IgD-negative memory B cell (primary cell): ENCODE data around the gene ETV6. TPM values are rescaled to one million over a fixed set of nuclear protein-coding genes. Genes with fewer than 3 reads are reported as not detected.
"Not testable (repeated sequence)": the region's sequence is repeated elsewhere in the genome, so short reads cannot be mapped to it uniquely, and the experiment has no call there.

Source experiments
- H3K27ac Mint-ChIP-seq, 3 donors: one replicate each; pipeline ENCODE4 v1.8.0; 2020 to 2022; ENCODE audit warnings: mild to moderate bottlenecking in 3 of 3, mixed read lengths in 3 of 3, moderate library complexity in 1 of 3
- H3K27me3 Mint-ChIP-seq: one replicate; pipeline ENCODE4 v1.8.0; 2021; ENCODE audit warnings: mixed read lengths
- H3K36me3 Mint-ChIP-seq: one replicate; pipeline ENCODE4 v1.8.0; 2020; ENCODE audit warnings: mild to moderate bottlenecking, mixed read lengths
- H3K4me1 Mint-ChIP-seq, 3 donors: one replicate each; pipeline ENCODE4 v1.8.0; 2020 to 2022; ENCODE audit warnings: mixed read lengths in 3 of 3, mild to moderate bottlenecking in 1 of 3
- H3K4me3 Mint-ChIP-seq, 4 donors: one replicate each; pipeline ENCODE4 v1.8.0; 2020 to 2022; ENCODE audit warnings: mild to moderate bottlenecking in 4 of 4, mixed read lengths in 4 of 4, moderate library complexity in 3 of 4
- H3K9me3 Mint-ChIP-seq, 3 donors: one replicate each; pipeline ENCODE4 v1.8.0; 2020 to 2021; ENCODE audit warnings: mixed read lengths in 3 of 3, mild to moderate bottlenecking in 1 of 3
- polyA plus RNA-seq: library from polyadenylated mRNA; unstranded; fragments of 300-500 nt; fragmentation: Illumina TruSeq; gene quantifications from one replicate; pipeline ENCODE4 v1.2.3, GENCODE V29; 2021

ETV6 gene
- 9.8 TPM for polyA plus RNA-seq

GRCh38 chr12:11649413-11650285 is at the start of gene ETV6:
TSS of gene ETV6 (plus strand) at chr12:11649674. CDS start at chr12:11650128, 454 bp downstream.
- no peaks in the 10 kb centered on the region for H3K36me3 Mint-ChIP-seq

DNA sequence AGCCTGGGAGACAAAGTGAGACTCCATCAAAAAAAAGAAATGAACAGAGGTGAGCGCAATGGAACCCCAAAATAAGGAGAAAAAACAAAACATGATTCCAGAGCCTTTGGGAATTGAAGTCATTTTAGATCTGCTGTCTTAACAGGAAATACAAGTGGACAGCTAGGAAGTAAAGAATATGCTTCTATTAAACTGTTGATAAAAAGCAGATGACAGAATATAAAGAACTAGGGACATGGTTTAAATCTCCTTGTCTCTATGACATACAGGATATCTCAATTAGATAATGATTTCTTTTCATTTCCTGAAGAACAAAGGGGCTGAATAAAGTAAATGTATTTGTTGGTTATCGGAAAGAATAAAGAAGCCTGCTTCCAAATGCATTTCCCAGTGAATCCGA is 49.3 kb upstream of the ETV6 start:
- no peak overlapping the region for H3K4me3 Mint-ChIP-seq
- H3K4me1 Mint-ChIP-seq: peaks cover under 1 to 2% (median 1%) of the 10 kb centered on the region in 3 donors
- H3K27me3 Mint-ChIP-seq: peaks cover 5% of the 10 kb centered on the region
- no peaks in the 10 kb centered on the region for H3K36me3 Mint-ChIP-seq
- H3K27ac Mint-ChIP-seq: no peak overlapping the region
- peaks cover 0 to 2% (median 0%) of the 10 kb centered on the region in 3 donors for H3K9me3 Mint-ChIP-seq

More at GRCh38 chr12:11649413-11650285, at the start of gene ETV6:
- Mint-ChIP-seq H3K27ac (peak within 1 kb of the TSS; percentile 86 to 99 (median 98)), H3K4me1 (peaks cover 19 to 32% (median 27%) of the 10 kb centered on the region in 3 donors), H3K9me3 (no peaks in the 10 kb centered on the region), H3K4me3 (peak within 1 kb of the TSS; percentile 93 to 100 (median 98)), H3K27me3 (no peaks in the 10 kb centered on the region)

DNA sequence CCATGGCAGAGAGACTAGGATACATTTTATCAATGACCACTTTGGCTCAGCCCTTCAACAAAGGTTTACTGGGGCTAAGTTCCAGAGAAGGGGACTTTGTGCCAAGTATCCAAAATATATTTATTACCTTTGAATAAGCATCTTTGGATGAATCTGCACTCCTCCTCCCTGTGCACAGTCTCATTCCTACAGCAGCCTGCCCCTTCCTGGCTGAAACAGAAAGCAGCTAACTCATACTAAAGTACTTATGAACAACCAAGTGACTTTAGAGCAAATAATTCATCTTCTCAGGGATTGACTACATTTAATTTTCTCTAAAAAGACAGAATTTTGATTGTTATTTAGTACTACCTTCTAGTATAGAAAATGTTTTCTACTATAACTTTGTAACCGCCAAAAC is 47.8 kb upstream of the ETV6 start:
- H3K27ac Mint-ChIP-seq: no peak overlapping the region
- H3K4me1 Mint-ChIP-seq: no peaks in the 10 kb centered on the region
- H3K4me3 Mint-ChIP-seq: no peak overlapping the region
- peaks cover 5% of the 10 kb centered on the region for H3K27me3 Mint-ChIP-seq
- peaks cover 0 to 2% (median 0%) of the 10 kb centered on the region in 3 donors for H3K9me3 Mint-ChIP-seq
- H3K36me3 Mint-ChIP-seq: no peaks in the 10 kb centered on the region

DNA sequence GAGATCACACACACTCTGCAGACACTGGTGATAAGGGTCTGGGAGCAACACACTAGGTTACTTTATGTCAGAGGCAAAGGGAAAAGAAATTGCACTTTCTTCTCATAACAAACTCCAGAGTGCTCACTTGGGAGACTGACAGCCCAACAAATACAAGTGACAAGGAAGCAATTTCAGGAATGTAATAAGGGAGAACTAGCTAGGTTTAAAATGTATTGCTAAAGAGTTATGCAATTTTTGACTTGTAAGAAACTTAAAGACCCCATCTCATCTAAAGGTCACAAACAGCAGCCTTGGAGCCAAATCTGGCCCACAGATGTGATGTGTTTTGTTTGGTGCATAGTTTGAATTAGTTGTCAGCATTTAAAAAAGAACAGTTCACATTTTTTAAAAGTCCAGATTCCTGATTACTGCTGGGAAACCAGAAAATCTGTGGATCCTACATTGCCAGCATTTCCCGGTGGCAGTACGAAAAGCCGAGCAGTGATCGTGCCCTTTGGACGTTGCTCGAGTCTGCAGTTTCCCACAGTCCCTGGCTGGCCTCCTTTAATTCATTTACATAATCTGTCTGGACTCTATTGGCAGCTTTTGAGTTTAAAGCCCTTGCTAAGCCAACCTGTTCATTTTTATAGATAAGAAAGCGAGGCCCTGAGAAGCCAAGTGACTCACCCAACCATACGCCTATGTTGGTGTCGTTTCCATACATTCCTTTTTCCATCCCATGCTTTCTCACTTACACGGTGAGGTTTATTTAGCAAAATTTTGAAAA is 42.0 kb upstream of the ETV6 start:
- Mint-ChIP-seq H3K36me3 (peaks cover 2% of the 10 kb centered on the region), H3K27me3 (no peaks in the 10 kb centered on the region), H3K27ac (no peak overlapping the region), H3K4me1 (no peaks in the 10 kb centered on the region), H3K4me3 (no peak overlapping the region), H3K9me3 (no peaks in the 10 kb centered on the region)

- Mint-ChIP-seq H3K36me3 (peaks cover 2% of the 10 kb centered on the region), H3K27ac (no peak overlapping the region), H3K27me3 (no peaks in the 10 kb centered on the region), H3K9me3 (no peaks in the 10 kb centered on the region), H3K4me1 (no peaks in the 10 kb centered on the region), H3K4me3 (no peak overlapping the region)
These were observed 40.4 kb upstream of the ETV6 start for GRCh38 chr12:11609045-11609444.

DNA sequence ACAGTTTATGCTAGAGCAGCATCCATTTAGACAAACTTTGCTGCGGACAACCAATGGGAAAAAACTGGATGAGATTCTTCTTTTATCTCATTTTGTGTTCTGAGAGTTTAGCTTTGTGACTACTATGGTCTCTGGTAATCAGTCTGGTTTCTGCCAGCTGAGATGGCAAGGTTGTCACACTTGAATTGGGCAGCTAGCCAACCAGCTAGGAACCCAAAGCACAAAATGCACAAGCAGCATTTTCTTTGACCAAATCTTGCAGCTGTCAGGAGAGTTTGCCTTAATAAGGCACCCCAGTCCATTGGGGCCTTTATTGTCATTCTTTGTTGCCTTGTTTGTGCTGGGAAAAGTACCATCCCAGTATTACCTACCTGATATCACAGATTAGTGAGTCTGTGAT is 34.0 kb upstream of the ETV6 start:
- H3K27me3 Mint-ChIP-seq: no peaks in the 10 kb centered on the region
- no peaks in the 10 kb centered on the region for H3K36me3 Mint-ChIP-seq
- no peaks in the 10 kb centered on the region for H3K4me1 Mint-ChIP-seq
- H3K4me3 Mint-ChIP-seq: no peak overlapping the region
- no peaks in the 10 kb centered on the region for H3K9me3 Mint-ChIP-seq
- no peak overlapping the region for H3K27ac Mint-ChIP-seq

- Mint-ChIP-seq H3K27ac (no peak overlapping the region), H3K4me3 (no peak overlapping the region), H3K36me3 (no peaks in the 10 kb centered on the region), H3K9me3 (no peaks in the 10 kb centered on the region), H3K4me1 (peaks cover 0 to 5% (median 0%) of the 10 kb centered on the region in 3 donors), H3K27me3 (no peaks in the 10 kb centered on the region)
These were observed 31.4 kb upstream of the ETV6 start for GRCh38 chr12:11618046-11618445.

GRCh38 chr12:11621797-11622423 is 27.6 kb upstream of the ETV6 start:
- H3K27me3 Mint-ChIP-seq: no peaks in the 10 kb centered on the region
- no peaks in the 10 kb centered on the region for H3K36me3 Mint-ChIP-seq
- H3K27ac Mint-ChIP-seq: no peak overlapping the region
- H3K4me3 Mint-ChIP-seq: no peak overlapping the region
- H3K4me1 Mint-ChIP-seq: peaks cover 0 to 5% (median 3%) of the 10 kb centered on the region in 3 donors
- peaks cover 0 to 1% (median 0%) of the 10 kb centered on the region in 3 donors for H3K9me3 Mint-ChIP-seq

- peaks cover 0 to 5% (median 3%) of the 10 kb centered on the region in 3 donors for H3K4me1 Mint-ChIP-seq
- no peak overlapping the region for H3K4me3 Mint-ChIP-seq
- H3K27me3 Mint-ChIP-seq: no peaks in the 10 kb centered on the region
- H3K27ac Mint-ChIP-seq: no peak overlapping the region
- peaks cover 0 to 1% (median 0%) of the 10 kb centered on the region in 3 donors for H3K9me3 Mint-ChIP-seq
- H3K36me3 Mint-ChIP-seq: no peaks in the 10 kb centered on the region
These were observed 26.6 kb upstream of the ETV6 start for GRCh38 chr12:11622876-11623281.

DNA sequence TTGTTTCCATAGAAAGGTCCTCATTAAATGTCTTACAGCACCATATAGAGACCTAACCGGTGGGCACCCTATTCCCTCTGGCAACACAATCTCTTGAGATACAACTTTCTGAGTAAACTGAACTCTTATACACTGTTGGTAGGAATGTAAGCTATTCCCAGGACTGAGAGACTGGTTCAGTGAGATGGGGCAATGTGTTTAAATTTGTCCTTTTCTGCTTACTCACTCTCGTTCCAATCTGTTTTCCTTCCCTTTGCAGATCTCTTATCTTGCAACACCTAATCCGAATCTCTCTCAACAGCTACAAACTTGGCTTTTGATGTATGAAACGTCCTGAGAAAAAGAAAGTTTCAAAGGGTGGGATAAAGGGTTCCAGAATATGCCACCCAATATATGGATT is 26.1 kb upstream of the ETV6 start:
- no peak overlapping the region for H3K27ac Mint-ChIP-seq

GRCh38 chr12:11624116-11624515 is 25.4 kb upstream of the ETV6 start:
- peaks cover 0 to 5% (median 3%) of the 10 kb centered on the region in 3 donors for H3K4me1 Mint-ChIP-seq
- H3K36me3 Mint-ChIP-seq: no peaks in the 10 kb centered on the region
- H3K27me3 Mint-ChIP-seq: no peaks in the 10 kb centered on the region
- peak overlapping the region in 1 of 3 donors; percentile 39 for H3K27ac Mint-ChIP-seq
- H3K4me3 Mint-ChIP-seq: no peak overlapping the region
- H3K9me3 Mint-ChIP-seq: peaks cover 0 to 1% (median 0%) of the 10 kb centered on the region in 3 donors

More for the DNA sequence above, 26.1 kb upstream of the ETV6 start:
- no peaks in the 10 kb centered on the region for H3K27me3 Mint-ChIP-seq
- H3K36me3 Mint-ChIP-seq: no peaks in the 10 kb centered on the region
- no peak overlapping the region for H3K4me3 Mint-ChIP-seq
- peaks cover 0 to 5% (median 3%) of the 10 kb centered on the region in 3 donors for H3K4me1 Mint-ChIP-seq
- peaks cover 0 to 1% (median 0%) of the 10 kb centered on the region in 3 donors for H3K9me3 Mint-ChIP-seq

GRCh38 chr12:11627709-11628108 is 21.8 kb upstream of the ETV6 start:
- not testable (repeated sequence) for H3K4me1 Mint-ChIP-seq, H3K4me3 Mint-ChIP-seq, H3K27ac Mint-ChIP-seq, H3K36me3 Mint-ChIP-seq, H3K27me3 Mint-ChIP-seq, H3K9me3 Mint-ChIP-seq

DNA sequence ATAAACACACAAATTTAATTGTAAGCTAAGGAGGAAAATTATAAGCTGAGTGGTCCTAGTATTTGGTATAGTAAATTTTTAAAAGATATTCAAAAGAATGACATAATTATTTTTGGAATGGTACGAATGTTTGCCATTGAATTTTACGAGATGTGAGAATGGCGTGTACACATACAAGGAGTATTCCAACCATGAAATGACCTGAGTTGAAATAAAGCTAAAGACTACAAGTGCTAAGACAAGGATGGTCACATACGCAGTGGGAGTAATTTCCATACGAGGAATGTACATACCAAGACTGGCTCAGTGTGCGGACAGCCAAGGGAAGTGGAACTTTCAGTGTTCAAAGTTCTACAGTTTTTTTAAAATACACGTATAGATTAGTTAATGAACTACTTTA is 21.1 kb upstream of the ETV6 start:
- Mint-ChIP-seq H3K27me3 (no peaks in the 10 kb centered on the region), H3K27ac (no peak overlapping the region), H3K36me3 (no peaks in the 10 kb centered on the region), H3K4me3 (no peak overlapping the region), H3K4me1 (peaks cover 0 to 3% (median 0%) of the 10 kb centered on the region in 3 donors), H3K9me3 (peaks cover 0 to 1% (median 0%) of the 10 kb centered on the region in 3 donors)

DNA sequence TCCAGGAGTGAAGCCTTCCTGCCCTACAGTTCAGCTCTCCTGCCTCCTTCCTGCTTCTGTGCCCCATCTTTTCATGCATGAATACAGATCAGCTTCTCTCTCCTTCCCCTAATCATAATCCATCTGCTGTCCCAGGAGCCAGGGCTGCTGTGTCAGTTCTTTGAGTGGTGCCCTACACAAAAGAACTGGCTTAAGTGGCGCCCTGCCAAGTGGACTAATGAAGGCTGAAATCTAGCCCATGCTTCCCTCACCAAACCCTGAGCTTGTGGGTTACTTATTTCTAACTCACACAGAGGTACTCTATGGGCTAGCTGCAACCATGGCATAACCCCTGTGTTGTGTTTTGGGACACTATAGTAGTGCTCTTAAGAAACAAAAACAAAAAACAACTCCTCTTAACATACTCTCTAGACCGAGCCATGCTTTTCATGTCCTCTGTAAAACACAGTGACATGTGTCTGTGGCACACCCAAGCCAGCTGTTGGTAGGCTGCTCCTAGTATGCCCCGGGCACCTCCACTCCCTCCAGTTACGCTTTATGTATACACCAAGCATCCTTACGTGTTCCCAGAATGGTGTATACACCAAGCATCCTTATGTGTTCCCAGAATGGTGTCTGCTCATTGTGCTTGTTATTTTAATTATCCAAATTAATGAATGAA is 19.3 kb upstream of the ETV6 start:
- H3K27ac Mint-ChIP-seq: no peak overlapping the region
- no peaks in the 10 kb centered on the region for H3K27me3 Mint-ChIP-seq
- H3K9me3 Mint-ChIP-seq: peaks cover 0 to under 1% (median 0%) of the 10 kb centered on the region in 3 donors
- H3K4me3 Mint-ChIP-seq: no peak overlapping the region
- H3K36me3 Mint-ChIP-seq: no peaks in the 10 kb centered on the region
- H3K4me1 Mint-ChIP-seq: peaks cover 0 to 3% (median 0%) of the 10 kb centered on the region in 3 donors
